CD4-positive, alpha-beta T cell treated with Interleukin-10 for 1 hour (primary cell): Measurements from ENCODE around the gene F11.
"Not testable (repeated sequence)": the region's sequence is repeated elsewhere in the genome, so short reads cannot be mapped to it uniquely, and the experiment has no call there.

Experiments used
- DNase-seq: peaks from one replicate; pipeline ENCODE4 v3.0.0-alpha.2; 2020

Gene F11

GRCh38 chr4:186304216-186304615 lies 38.2 kb downstream of the F11 start:
- no peak for DNase-seq

GRCh38 chr4:186304866-186305505 lies 39.0 kb downstream of the F11 start:
- no peak for DNase-seq

GRCh38 chr4:186307497-186307896 lies 41.5 kb downstream of the F11 start:
- DNase-seq: no peak

GRCh38 chr4:186307916-186308315 lies 41.9 kb downstream of the F11 start:
- DNase-seq: no peak

- DNase-seq: no peak
Observed at GRCh38 chr4:186318481-186318880, 52.5 kb downstream of the F11 start.

- not testable (repeated sequence) for DNase-seq
Observed at GRCh38 chr4:186324660-186325059, 58.7 kb downstream of the F11 start.

- no peak for DNase-seq
Observed at GRCh38 chr4:186326391-186326790, 60.4 kb downstream of the F11 start.

- DNase-seq: no peak
Observed at GRCh38 chr4:186329372-186329771, 63.4 kb downstream of the F11 start.

- DNase-seq: no peak
Observed at GRCh38 chr4:186330368-186330767, 64.4 kb downstream of the F11 start.

GRCh38 chr4:186335793-186336192 lies 69.8 kb downstream of the F11 start:
- no peak for DNase-seq
